ENCODE results near the gene LAMA2. TPM values are rescaled to one million over a fixed set of nuclear protein-coding genes. Genes with fewer than 3 reads are reported as not detected.

Gene LAMA2
- 5.4 TPM for polyA plus RNA-seq
- long read RNA-seq, donor 1, result 0 reads
- long read RNA-seq, donor 2, result 0 reads
- long read RNA-seq, donor 3, result 0 reads
- long read RNA-seq, donor 4, result 0 reads
- long read RNA-seq, donor 5, result 0 reads
- long read RNA-seq, donor 6, result 0 reads
- long read RNA-seq, donor 7, partial matches to known transcripts, result 6 of 6 reads
- long read RNA-seq, donor 7, other reads (novel, unspliced or antisense), result 0 of 6 reads
- long read RNA-seq, donor 8, result 0 reads
- long read RNA-seq, donor 9, result 0 reads
- long read RNA-seq, donor 10, result 0 reads
- long read RNA-seq, donor 11, result 0 reads

GRCh38 chr6:128882991-128883611 lies at the start of gene LAMA2:
LAMA2 (plus strand) TSS chr6:128883138; CDS start chr6:128883246, 108 bp downstream.
- WGBS (ENCODE audit: insufficient coverage, low lambda C conversion rate), result 19% methylated on average over 2 of the region's 36 CpGs
- peaks cover 4% of the 10 kb centered on the region for H3K27me3 ChIP-seq (ENCODE audit: control insufficient read depth, insufficient read depth, low read length)
- H3K36me3 ChIP-seq (ENCODE audit: control insufficient read depth, insufficient read depth, low read length), result no peaks in the 10 kb centered on the region
- peak; percentile 26 to 64 for DNase-seq
- peak within 1 kb of the TSS; percentile 8 for H3K27ac ChIP-seq (ENCODE audit: low read length)
- H3K9me3 ChIP-seq (ENCODE audit: control insufficient read depth, low read depth, low read length), result no peaks in the 10 kb centered on the region
- peak within 1 kb of the TSS; percentile 60 for H3K4me3 ChIP-seq (ENCODE audit: low read length)
- no peaks in the 10 kb centered on the region for H3K4me1 ChIP-seq (ENCODE audit: control insufficient read depth, insufficient read depth, low read length)

GRCh38 chr6:128836761-128837160 lies 46.2 kb upstream of the LAMA2 start:
- 17% methylated on average over 1 of the region's 1 CpG for WGBS (ENCODE audit: insufficient coverage, low lambda C conversion rate)
- Histone ChIP-seq H3K9me3 (ENCODE audit: control insufficient read depth, low read depth, low read length) (no peaks in the 10 kb centered on the region), H3K36me3 (ENCODE audit: control insufficient read depth, insufficient read depth, low read length) (no peaks in the 10 kb centered on the region), H3K27me3 (ENCODE audit: control insufficient read depth, insufficient read depth, low read length) (no peaks in the 10 kb centered on the region), H3K27ac (ENCODE audit: low read length) (no peak overlapping the region), H3K4me1 (ENCODE audit: control insufficient read depth, insufficient read depth, low read length) (no peaks in the 10 kb centered on the region), H3K4me3 (ENCODE audit: low read length) (no peak overlapping the region)
- DNase-seq, result no peak

DNA sequence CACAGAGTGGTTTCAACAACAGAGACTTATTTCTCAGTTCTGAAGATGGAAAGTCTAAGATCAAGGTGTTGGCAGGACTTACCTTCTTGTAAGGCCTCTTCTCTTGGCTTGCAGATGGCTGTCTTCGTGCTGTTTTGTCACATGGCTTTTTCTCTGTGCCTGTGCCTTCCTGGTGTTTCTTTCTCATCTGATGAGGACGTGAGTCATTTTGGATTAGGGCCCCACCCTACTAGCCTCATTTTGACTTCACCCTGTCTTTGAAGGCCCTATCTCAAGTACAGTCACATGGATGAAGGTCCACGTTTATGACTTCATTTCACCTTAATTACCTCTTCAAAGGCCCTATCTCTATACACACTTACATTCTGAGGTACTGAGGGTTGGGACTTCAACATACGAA lies 41.4 kb upstream of the LAMA2 start:
- Histone ChIP-seq H3K4me1 (ENCODE audit: control insufficient read depth, insufficient read depth, low read length) (no peaks in the 10 kb centered on the region), H3K36me3 (ENCODE audit: control insufficient read depth, insufficient read depth, low read length) (no peaks in the 10 kb centered on the region)
- peak in 1 of 2 donors; percentile 13 for DNase-seq

GRCh38 chr6:128844598-128844997 lies 38.3 kb upstream of the LAMA2 start:
- Histone ChIP-seq H3K27me3 (ENCODE audit: control insufficient read depth, insufficient read depth, low read length) (no peaks in the 10 kb centered on the region), H3K36me3 (ENCODE audit: control insufficient read depth, insufficient read depth, low read length) (no peaks in the 10 kb centered on the region), H3K27ac (ENCODE audit: low read length) (no peak overlapping the region), H3K4me3 (ENCODE audit: low read length) (no peak overlapping the region), H3K4me1 (ENCODE audit: control insufficient read depth, insufficient read depth, low read length) (no peaks in the 10 kb centered on the region), H3K9me3 (ENCODE audit: control insufficient read depth, low read depth, low read length) (no peaks in the 10 kb centered on the region)
- WGBS (ENCODE audit: insufficient coverage, low lambda C conversion rate), result 100% methylated on average over 1 of the region's 2 CpGs
- DNase-seq, result no peak

More for the DNA sequence above, 41.4 kb upstream of the LAMA2 start:
- no peak overlapping the region for H3K27ac ChIP-seq (ENCODE audit: low read length)
- H3K9me3 ChIP-seq (ENCODE audit: control insufficient read depth, low read depth, low read length), result no peaks in the 10 kb centered on the region
- H3K27me3 ChIP-seq (ENCODE audit: control insufficient read depth, insufficient read depth, low read length), result no peaks in the 10 kb centered on the region
- 82% methylated on average over 2 of the region's 4 CpGs for WGBS (ENCODE audit: insufficient coverage, low lambda C conversion rate)
- H3K4me3 ChIP-seq (ENCODE audit: low read length), result no peak overlapping the region

DNA sequence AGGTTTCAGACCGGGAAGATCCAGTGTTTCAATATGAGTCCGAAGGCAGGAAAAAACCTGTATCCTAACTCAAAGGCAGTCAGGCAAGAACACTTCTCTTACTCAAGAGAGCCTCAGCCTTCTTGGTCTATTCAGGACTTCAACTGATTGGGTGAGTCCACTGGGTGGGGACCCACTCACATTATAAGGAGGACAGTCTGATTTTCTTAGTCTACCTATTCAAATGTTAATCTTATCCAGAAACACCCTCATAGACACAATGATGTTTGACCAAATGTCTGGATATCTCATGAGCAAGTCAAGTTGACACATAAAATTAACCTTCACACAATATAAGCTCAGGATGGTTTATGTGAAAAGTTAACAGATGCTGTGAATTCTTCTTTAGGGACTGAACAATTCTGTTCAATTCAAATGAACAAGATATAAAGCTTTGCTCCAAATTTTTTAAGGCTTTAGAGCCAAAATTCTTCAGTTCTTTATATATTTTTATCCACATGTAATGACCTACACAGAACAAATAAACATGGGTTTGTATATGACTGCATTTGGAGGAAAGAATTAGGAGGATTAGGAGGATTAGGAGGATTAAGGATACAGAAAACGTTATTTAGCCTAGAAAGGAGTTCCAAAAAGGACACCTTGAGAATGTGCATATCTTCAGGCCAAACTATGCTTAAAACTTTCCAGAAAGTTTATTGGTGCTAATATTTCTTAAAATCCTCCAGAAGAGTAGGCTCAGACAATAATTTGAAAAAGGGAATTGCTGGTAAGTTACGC lies 35.3 kb upstream of the LAMA2 start:
- DNase-seq, result no peak
- no peaks in the 10 kb centered on the region for H3K4me1 ChIP-seq (ENCODE audit: control insufficient read depth, insufficient read depth, low read length)
- WGBS (ENCODE audit: insufficient coverage, low lambda C conversion rate), result 100% methylated on average over 1 of the region's 4 CpGs
- H3K36me3 ChIP-seq (ENCODE audit: control insufficient read depth, insufficient read depth, low read length), result no peaks in the 10 kb centered on the region
- no peaks in the 10 kb centered on the region for H3K9me3 ChIP-seq (ENCODE audit: control insufficient read depth, low read depth, low read length)
- H3K27me3 ChIP-seq (ENCODE audit: control insufficient read depth, insufficient read depth, low read length), result no peaks in the 10 kb centered on the region
- no peak overlapping the region for H3K27ac ChIP-seq (ENCODE audit: low read length)
- H3K4me3 ChIP-seq (ENCODE audit: low read length), result no peak overlapping the region

DNA sequence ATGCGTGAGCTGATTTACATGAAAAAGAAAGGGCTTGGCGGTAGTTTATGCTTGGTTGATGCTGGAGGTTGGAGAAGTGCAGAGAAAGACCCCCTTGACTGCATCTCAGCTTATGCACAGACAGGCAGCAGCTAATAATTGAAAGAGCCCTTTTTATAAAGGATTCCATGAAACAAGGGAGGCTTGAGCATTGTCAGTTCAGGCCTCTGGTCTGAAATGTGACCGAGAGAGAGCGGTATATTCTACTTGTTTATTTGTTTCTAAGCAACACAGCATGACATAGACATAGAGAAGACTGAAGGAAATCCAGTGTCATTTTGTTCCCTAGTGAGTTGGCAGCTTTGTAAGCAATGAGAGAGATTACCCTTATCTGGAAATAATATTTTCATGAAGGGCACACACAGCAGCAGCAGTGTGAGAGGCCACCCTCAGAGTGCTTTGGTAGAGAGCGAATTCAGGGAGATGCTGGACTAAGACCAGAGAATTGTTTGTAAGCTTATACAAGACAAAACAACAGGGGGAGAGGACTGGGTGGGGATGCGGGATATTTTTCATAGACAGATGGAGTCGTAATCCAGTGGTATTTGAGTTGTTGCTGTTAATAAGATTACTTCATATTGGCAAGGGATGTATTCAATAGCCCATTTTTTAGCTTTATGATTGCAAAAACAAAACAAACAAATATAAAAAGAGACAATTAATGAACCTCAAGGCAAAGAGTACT lies 34.6 kb upstream of the LAMA2 start:
- peak in 1 of 2 donors; percentile 8 for DNase-seq
- 76% methylated on average over 2 of the region's 7 CpGs for WGBS (ENCODE audit: insufficient coverage, low lambda C conversion rate)

GRCh38 chr6:128855581-128856085 lies 27.3 kb upstream of the LAMA2 start:
- H3K27me3 ChIP-seq (ENCODE audit: control insufficient read depth, insufficient read depth, low read length), result no peaks in the 10 kb centered on the region
- H3K9me3 ChIP-seq (ENCODE audit: control insufficient read depth, low read depth, low read length), result peaks cover 2% of the 10 kb centered on the region
- WGBS (ENCODE audit: insufficient coverage, low lambda C conversion rate), result 79% methylated on average over 3 of the region's 5 CpGs
- H3K27ac ChIP-seq (ENCODE audit: low read length), result no peak overlapping the region
- H3K4me1 ChIP-seq (ENCODE audit: control insufficient read depth, insufficient read depth, low read length), result no peaks in the 10 kb centered on the region
- no peaks in the 10 kb centered on the region for H3K36me3 ChIP-seq (ENCODE audit: control insufficient read depth, insufficient read depth, low read length)
- H3K4me3 ChIP-seq (ENCODE audit: low read length), result no peak overlapping the region
- no peak for DNase-seq

More for the DNA sequence above, 34.6 kb upstream of the LAMA2 start:
- H3K27me3 ChIP-seq (ENCODE audit: control insufficient read depth, insufficient read depth, low read length), result no peaks in the 10 kb centered on the region
- no peaks in the 10 kb centered on the region for H3K4me1 ChIP-seq (ENCODE audit: control insufficient read depth, insufficient read depth, low read length)
- no peaks in the 10 kb centered on the region for H3K9me3 ChIP-seq (ENCODE audit: control insufficient read depth, low read depth, low read length)
- no peaks in the 10 kb centered on the region for H3K36me3 ChIP-seq (ENCODE audit: control insufficient read depth, insufficient read depth, low read length)
- H3K27ac ChIP-seq (ENCODE audit: low read length), result no peak overlapping the region
- H3K4me3 ChIP-seq (ENCODE audit: low read length), result no peak overlapping the region

DNA sequence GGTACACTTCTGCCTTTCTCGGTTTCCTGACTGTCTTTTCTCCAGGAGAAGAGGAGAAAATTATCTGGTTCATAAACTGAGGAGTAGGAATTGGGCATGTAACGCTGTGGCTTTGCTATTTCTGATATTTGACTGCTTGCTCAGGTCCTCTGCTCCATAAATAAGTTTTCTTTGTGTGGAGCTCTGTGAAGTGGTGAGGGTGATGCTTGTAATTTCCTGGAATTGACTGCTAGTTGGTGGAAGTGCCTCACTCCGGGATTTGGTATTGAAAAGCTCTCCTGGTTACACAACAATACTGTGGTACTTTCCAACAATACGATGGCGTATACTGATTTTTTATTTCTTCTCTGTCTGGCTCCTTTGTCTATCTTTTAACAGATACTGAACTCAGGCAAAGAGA lies 25.1 kb upstream of the LAMA2 start:
- Histone ChIP-seq H3K9me3 (ENCODE audit: control insufficient read depth, low read depth, low read length) (peaks cover 5% of the 10 kb centered on the region), H3K27me3 (ENCODE audit: control insufficient read depth, insufficient read depth, low read length) (no peaks in the 10 kb centered on the region), H3K4me1 (ENCODE audit: control insufficient read depth, insufficient read depth, low read length) (no peaks in the 10 kb centered on the region), H3K4me3 (ENCODE audit: low read length) (no peak overlapping the region), H3K27ac (ENCODE audit: low read length) (no peak overlapping the region), H3K36me3 (ENCODE audit: control insufficient read depth, insufficient read depth, low read length) (no peaks in the 10 kb centered on the region)
- WGBS (ENCODE audit: insufficient coverage, low lambda C conversion rate), result 100% methylated on average over 2 of the region's 5 CpGs
- no peak for DNase-seq

GRCh38 chr6:128860782-128861181 lies 22.2 kb upstream of the LAMA2 start:
- DNase-seq, result no peak
- Histone ChIP-seq H3K27ac (ENCODE audit: low read length) (no peak overlapping the region), H3K27me3 (ENCODE audit: control insufficient read depth, insufficient read depth, low read length) (no peaks in the 10 kb centered on the region), H3K4me1 (ENCODE audit: control insufficient read depth, insufficient read depth, low read length) (no peaks in the 10 kb centered on the region), H3K9me3 (ENCODE audit: control insufficient read depth, low read depth, low read length) (peaks cover 5% of the 10 kb centered on the region), H3K36me3 (ENCODE audit: control insufficient read depth, insufficient read depth, low read length) (no peaks in the 10 kb centered on the region), H3K4me3 (ENCODE audit: low read length) (no peak overlapping the region)
- no CpG with 5 or more reads among the region's 1 CpG for WGBS (ENCODE audit: insufficient coverage, low lambda C conversion rate)

DNA sequence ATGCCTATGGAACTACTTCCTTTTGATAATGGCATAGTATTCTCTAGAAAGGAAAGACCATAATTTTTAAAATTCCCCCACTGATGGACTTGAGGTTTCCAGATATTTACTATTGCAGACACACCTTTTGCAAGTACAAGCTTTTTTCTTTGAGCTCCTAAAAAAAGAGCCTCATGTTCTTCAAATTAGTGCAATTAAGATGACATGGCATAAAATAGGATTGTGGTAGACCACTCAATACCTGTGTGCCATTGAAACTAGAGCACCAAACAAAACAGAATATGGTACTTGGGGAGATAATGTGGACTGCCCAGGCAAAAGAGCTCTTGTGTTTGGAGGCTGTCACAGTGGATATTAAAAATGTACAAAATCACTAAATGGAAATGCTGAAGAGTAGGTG lies 19.0 kb upstream of the LAMA2 start:
- no peaks in the 10 kb centered on the region for H3K27me3 ChIP-seq (ENCODE audit: control insufficient read depth, insufficient read depth, low read length)
- H3K36me3 ChIP-seq (ENCODE audit: control insufficient read depth, insufficient read depth, low read length), result no peaks in the 10 kb centered on the region
- no peak overlapping the region for H3K4me3 ChIP-seq (ENCODE audit: low read length)
- H3K27ac ChIP-seq (ENCODE audit: low read length), result no peak overlapping the region
- no peaks in the 10 kb centered on the region for H3K4me1 ChIP-seq (ENCODE audit: control insufficient read depth, insufficient read depth, low read length)
- no peak for DNase-seq
- peaks cover 5% of the 10 kb centered on the region for H3K9me3 ChIP-seq (ENCODE audit: control insufficient read depth, low read depth, low read length)

Measured in large intestine (tissue), 12 donors.